Medulla oblongata (tissue), 1 donor: Measurements from ENCODE around the gene IGFBP7.

ENCODE experiments used
- DNase-seq: peaks from one replicate; pipeline ENCODE4 v3.0.0-alpha.2; 2015; ENCODE audit errors: extremely low spot score

Gene IGFBP7

DNA sequence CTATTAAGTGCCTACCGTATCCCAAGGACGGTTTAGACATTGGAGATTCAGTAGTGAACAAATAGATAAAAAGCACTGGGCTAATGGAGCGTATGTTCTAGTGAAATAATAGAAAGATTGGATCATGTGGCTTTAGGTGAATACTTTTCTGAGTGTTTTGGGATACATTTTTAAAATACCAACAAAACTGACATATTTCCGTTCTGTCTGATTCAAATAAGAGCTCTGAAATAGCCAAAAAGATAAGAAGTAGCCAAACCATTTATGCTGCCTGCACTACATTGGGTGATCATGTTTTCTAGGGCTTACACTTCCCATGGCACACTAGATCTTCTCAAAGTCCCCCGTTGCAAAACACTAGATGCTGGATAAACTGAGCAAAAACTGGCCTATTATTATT, 14.2 kb downstream of the IGFBP7 start:
- no peak for DNase-seq

- DNase-seq: no peak
Observed at GRCh38 chr4:57095245-57095644, 14.9 kb downstream of the IGFBP7 start.

GRCh38 chr4:57094832-57095223, 15.4 kb downstream of the IGFBP7 start:
- no peak for DNase-seq

DNA sequence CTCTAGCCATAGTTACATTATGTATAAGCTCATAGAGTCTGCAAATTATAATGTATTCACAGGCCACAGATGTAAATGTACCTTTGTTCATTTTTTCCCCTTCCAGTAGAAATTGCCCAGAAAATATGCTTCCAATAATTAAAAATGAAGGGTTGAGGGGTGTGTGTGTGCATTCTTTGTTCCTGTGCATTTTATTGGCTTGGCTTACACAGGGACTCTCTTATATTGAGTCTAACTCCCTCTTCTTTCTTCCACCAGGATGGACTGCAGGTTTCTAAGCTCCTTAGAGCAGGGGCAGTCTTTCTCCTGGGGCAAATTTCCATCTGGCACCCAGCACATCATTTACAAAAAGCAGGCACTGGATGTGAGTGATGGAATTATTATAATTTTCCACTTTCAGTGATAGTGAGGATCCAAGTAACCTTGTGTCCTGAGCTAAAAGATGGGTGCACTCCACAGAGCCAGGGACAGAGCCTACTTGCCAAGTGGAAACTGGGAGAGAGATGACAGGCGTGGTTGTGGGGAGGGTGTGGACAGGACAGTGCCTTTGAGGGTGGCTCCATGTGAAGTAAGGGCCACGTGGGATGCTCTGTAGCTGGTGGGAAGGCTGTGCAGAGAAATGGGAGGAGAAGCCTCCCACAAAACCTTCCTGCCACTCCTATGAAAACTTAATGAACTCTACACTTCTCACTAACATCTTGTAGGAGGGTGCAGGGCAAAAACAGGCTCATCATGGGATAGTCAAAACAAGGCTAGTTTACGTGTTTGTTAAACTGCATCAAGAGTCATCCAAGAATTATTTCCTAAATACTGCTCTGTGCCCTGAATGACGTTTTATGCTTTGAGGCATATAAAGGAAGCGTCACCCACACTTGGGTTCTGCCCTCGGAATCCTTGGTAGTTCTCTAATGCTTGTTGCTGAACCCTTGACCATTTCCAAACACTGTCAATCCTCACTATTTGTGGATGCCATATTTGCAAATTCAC, 16.0 kb downstream of the IGFBP7 start:
- no peak for DNase-seq

DNA sequence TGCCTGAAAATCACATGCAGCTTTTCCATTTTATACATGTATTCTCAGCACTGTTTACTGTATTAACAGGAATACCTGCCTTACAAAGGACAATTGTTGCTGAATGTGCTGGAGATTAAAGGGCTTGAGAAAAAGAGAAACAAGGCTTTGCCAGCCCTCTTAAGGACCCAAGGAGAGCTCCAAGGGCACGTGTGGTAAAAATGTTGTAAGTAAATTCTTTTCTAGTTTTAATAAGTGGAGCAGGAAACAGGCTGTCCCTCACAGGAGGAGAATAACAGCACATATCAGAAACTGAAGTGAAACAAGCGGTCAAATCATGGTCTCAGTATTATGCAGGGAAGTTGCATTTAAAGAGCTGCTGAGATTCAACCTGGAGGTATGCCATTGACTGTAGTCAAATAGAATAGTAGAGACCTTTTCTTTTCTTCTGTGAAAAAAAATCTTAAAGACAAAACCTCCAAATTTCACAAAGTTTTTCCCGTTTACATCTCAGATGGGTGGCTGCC, 18.5 kb downstream of the IGFBP7 start:
- DNase-seq: no peak

DNA sequence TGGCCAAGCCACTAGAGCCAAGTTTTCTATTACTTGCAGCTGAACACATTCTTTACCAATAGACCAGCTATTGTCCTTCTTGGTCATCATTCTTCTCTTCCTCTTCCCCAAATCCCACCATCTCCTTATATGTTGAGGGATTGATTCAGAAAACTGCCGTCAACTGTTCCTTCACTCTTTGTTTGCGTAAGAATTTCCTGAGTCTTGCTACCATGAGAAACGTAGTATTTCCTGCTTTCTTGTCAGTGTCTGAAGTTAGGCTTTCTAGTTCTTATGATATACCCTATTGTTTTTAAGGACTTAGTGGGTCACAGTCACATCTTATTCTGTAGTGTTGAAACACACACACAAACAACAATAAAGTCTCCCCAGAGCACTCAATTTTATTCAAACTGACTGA, 20.1 kb downstream of the IGFBP7 start:
- DNase-seq: no peak

GRCh38 chr4:57089549-57089948, 20.6 kb downstream of the IGFBP7 start:
- DNase-seq: no peak

DNA sequence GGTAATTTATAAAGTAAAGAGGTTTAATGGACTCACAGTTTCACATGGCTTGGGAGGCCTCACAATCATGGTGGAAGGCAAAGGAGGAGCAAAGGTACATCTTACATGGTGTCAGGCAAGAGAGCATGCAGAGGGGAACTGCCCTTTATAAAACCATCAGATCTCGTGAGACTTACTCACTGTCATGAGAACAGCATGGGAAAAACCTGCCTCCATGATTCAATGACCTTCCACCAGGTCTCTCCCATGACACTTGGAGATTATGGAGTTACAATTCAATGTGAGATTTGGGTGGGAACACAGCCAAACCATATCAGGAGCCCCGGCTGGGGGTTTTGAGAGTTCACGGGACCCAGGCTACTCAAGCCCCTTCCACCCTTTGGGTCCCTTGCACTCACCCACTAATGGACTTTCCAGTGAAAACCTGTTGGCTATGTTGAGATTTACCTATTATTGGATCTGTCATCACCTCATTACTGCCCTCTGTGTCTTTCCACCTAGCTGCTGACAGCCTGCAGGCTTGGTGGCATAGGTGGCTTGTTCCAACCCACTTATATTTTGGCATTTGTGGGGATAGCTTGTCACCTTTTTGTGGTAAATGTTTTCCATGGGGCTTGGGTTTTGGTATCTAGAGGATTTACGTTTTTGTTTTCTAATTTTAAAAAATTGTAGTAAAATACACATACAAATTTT, 24.0 kb downstream of the IGFBP7 start:
- no peak for DNase-seq

DNA sequence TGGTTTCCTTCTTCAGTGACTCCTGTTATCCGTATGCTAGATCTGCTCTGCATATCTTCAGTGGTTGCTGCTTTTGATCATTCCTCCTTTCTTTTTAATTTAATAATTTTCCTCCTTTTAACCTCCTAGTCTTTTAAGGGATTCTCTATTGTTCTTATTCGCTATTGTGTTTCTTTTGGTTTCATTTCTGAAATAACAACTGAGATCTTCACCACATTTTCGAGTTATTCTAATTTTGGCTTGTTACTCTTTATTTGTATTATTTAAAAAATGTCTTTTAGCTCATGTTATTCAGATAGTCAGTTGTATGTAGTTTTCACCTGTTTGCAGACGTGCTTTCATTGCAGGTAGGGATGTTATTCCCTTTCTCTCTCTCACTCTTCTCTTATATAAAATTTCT, 24.9 kb downstream of the IGFBP7 start:
- DNase-seq: no peak

DNA sequence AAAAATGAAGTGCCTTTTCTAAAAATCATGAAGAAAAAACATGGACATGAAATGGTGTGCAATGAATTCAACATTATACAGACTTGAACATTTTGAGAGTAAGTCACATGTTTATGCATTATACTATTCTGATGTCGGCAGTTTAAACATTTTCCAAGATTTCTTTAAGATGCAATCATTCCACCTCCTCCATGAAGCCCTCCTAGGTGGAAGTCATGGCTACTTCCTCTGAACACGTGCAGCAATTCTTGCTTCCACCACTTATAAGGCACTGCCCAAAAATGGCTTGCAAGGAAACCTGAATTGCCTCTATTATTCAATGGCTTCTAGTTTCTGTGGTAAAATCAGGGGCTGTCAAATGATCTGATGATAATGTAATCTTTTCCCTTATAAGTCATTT, 25.8 kb downstream of the IGFBP7 start:
- no peak for DNase-seq

DNA sequence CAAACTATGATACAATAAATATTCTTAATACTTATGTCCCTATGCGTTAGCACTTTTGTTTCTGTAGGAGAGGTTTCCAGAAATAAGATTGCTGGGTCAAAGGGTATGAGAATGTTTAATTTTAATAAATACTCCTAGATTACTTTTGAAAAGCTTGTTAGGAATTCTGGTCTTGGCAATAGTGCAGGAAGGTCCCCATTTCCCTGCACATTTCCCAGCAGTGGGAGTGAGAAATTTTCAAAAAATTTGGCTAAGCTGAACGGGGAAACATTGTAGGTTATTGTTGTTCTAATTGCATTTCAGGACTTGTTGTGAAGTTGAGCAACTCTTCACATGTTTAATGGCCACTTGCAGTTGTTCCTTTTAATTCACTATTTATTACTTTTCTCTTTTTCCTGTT, 27.1 kb downstream of the IGFBP7 start:
- DNase-seq: no peak

DNA sequence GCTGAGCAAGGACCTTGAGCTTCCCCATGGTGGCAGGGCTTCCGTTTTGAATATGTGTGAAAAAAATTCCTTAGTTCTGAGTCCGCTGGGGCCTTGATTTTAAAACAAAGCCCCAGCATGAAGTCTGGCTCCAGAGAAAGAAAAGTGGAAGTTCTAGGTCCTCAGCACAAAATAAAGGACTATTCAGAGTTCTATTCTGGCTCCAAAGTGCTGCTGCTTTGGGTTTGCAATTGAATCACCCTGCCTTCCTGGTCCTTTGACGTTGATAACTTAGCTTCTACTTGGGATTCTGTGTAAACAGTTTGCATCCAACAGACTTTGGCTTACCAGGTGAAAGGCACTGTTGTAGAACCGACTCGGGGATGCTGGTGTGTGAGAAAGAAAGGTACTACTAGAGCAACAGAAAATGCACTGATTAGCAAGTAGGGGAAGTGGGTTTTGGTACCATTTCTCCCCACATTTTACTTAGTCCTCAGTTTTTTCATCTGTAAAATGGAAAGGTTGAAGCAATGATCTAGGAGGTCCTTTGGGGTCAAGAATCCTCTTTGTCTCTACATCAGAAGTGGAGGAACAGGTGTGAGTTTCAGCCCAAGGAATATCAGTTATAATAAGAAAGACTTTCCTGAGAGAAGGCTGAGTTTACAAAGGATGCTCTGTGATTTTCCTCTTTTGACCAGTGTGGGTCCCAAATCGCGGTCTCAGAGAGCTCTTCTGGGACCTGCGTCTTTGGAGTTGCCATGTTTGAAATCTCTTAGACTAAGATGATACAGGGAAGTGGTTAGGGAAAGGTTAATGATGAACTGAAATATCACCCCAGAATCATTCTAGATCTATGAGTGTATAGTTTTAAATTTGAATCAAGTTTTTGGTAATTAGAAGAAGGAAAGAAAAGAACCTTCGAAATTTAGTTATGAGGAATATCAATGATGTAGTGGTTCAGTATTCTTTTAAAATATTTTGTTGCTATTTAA, 28.2 kb downstream of the IGFBP7 start:
- DNase-seq: no peak

- no peak for DNase-seq
Observed at GRCh38 chr4:57080781-57081650, 29.2 kb downstream of the IGFBP7 start.

DNA sequence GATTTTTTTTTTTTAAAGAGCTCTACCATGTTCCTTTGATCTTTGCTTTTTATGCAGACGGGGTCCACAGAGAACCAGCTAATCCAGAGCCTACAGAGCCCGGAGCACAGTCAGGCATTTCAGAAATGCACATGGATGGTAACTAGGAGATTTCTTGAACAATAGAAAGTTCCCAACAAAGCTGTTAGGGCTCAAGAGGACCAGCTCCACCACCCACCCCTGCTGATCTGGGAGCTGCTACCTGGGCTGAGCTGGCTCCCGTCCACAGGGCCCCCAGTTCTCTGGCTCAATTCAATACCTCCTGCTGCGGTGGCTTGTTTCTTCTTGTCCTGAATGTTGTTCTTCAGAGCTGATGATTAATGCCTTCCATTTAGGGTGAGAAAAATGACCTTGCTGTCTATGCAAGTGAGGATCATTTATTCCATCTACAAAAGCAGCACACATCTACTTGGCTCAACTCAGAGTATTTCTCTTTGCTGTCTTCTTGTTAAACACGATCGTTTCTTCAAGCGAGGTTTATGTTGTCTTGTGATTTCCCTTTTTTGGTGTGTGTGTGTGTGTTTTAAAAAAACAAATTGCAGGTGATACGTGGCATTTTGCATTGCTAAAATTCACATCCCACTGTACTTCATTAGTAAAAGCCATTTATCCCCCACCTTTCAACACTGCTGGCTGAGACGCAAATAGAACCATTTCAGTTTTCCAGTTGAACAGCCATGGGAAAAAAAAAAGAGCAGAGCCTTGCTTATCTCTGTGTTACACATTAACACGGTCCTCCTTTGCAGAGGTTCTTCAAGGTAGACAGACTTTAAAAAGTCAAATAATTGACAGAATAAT, 31.3 kb downstream of the IGFBP7 start:
- DNase-seq: no peak

GRCh38 chr4:57077550-57078343, 32.4 kb downstream of the IGFBP7 start:
- DNase-seq: no peak

DNA sequence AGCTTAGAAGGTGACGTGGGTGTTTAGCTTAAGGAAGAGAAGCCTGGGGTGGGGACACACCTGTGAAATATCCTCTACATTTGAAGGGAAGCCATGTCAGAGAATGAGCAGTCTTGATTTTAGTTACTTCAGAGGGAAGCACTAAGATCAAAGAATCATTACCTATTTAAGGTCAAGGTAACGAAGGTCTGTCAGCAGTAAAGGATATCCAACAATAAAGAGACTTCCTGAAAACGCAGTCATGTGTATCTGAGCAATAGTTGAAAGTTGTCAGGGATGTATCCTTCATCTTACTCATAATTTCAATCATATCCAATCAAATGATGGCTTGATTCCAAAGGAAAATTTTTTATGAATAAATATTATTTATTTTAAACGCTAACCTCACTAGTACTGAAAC, 33.5 kb downstream of the IGFBP7 start:
- DNase-seq: no peak

DNA sequence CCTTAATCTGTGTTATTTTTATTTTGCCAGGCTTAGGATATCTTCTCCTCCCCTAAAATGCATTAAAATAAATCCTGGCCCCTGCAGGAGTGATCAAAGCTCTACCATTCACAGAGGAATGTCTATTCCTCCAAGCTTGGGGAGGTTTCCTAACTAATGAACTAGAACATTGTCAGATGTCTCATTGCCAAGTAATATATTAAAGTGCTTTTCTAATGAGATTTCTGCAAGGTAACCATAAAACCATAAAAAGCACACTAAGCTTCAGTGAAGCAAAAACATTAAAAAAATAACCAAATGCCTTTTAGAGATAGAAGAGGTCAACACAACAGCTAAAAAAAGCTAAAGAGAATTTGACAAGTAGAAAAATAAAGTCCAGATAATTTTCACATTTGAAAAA, 34.8 kb downstream of the IGFBP7 start:
- no peak for DNase-seq

DNA sequence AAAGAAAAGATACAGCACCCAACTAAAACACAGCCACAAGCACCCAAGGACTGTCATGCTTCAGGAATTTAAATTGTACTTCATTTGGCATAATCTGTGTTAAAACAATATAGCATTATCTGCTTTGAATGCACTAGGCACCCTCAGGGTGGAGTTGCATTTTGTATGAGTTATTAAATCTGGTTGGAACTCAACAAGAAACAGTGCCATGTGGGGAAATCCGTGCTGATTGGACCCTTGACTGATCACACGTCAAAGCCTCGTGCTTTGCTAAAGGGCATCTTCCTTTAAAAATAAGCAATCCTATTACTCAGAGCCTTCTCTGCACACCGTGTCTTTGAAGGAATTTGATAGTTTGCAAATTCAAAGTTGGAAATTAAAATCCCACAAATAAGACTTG, 35.4 kb downstream of the IGFBP7 start:
- DNase-seq: no peak

DNA sequence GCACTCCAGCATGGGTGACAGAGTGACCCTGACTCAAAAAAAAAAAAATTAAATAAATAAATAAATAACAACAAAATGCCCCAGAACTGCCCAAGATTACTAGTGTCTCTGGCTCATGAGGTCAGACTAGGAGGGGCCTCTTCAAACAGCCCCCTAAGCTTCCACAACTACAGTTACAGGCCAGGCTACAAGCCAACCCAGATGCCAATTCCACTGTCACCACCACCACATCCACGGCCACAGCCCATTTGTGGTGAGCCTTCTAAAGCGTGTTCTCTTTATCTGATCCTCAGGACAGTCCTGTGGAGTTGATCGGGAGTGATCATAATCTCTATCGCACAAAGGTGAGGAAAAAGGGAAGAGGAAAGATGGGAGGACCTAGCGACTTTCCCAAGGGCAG, 36.6 kb downstream of the IGFBP7 start:
- DNase-seq: no peak
